Measurements from ENCODE around the gene LRP2. TPM values are rescaled to one million over a fixed set of nuclear protein-coding genes. Genes with fewer than 3 reads are reported as not detected.

LRP2 gene
- polyA plus RNA-seq, 2 of the 4 experiments (the other 2 are of a cell fraction), result 0.04 TPM; not detected in 1

DNA sequence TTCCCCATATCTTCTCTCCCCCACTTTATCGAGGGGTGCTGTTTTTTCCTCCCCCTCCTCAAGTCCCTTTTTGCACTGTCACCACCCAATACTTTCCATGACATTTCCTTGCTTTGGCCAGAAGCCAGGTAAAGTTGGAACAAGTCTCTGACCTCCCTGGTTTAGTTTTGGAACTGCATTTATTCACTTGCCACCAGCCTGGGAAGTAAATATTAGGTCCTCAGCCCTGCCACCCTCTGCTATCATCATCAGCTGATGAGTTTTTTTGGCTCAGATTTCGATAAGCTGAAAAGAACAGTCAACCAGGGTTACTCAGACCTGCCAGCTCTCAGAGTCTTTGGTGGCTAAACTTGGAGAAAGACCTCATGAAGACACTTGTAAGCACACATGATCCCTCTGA lies 246.0 kb downstream of the LRP2 start:
- ChIA-PET CTCF (interaction anchor here (1.6 to 4.7 kb wide), 3 partner anchors 16 to 106 kb away, joined by 5 to 15 read pairs (median 7); no protein-coding TSS in a partner anchor), POLR2A (no interaction called here)
- ATAC-seq, result no peak
- DNase-seq (ENCODE audit: low read depth in 1 of 2, low spot score in 1 of 2), result no peak
- Histone ChIP-seq H3K4me2 (no peak overlapping the region), H3K4me3 (no peak overlapping the region), H3K9me3 (no peaks in the 10 kb centered on the region), H3K27ac (no peak overlapping the region), H3K4me1 (no peaks in the 10 kb centered on the region)
- FAIRE-seq, result no peak
- WGBS (ENCODE audit: missing lambda C conversion rate), result 0% methylated on average over 2 of the region's 2 CpGs
- no peak for TF ChIP-seq EP300 (IDR thresholded peaks at IDR 0.05)
- no peak for TF ChIP-seq FOXS1 (CRISPR knock-in tag; IDR thresholded peaks at IDR 0.05)
- no peak for TF ChIP-seq ZNF302 (CRISPR knock-in tag; IDR thresholded peaks at IDR 0.05)
- TF ChIP-seq, protein P1, sequence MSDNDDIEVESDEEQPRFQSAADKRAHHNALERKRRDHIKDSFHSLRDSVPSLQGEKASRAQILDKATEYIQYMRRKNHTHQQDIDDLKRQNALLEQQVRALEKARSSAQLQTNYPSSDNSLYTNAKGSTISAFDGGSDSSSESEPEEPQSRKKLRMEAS (IDR thresholded peaks at IDR 0.05), result no peak

DNA sequence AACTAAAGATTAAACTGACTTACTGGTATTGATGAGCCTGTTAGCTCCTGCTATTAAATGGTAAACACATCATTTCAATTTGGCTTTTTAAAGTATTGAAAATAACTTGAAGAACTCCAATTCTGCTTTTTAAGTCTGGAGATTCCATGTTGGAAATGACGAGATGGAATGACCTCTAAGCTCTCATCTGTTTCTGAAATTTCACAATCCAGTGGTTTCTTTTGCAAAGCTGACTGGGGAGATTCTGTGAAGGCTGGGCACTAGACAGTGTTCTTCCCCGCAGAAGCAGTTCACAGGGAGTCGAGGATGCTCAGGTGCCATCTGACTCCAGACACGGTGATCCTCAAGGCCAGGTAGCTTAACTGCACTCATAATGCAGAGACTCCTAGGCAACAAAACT lies 248.3 kb downstream of the LRP2 start:
- WGBS (ENCODE audit: missing lambda C conversion rate), result 50% methylated on average over 4 of the region's 4 CpGs
- ChIA-PET POLR2A (no interaction called here), CTCF (interaction anchor here (1.3 to 1.9 kb wide), 3 partner anchors 18 to 153 kb away, joined by 4 to 5 read pairs (median 4); no protein-coding TSS in a partner anchor)
- Histone ChIP-seq H3K4me2 (no peak overlapping the region), H3K4me3 (no peak overlapping the region), H3K4me1 (no peaks in the 10 kb centered on the region), H3K27ac (no peak overlapping the region), H3K9me3 (no peaks in the 10 kb centered on the region)
- ATAC-seq (no peak), FAIRE-seq (no peak), DNase-seq (ENCODE audit: low read depth in 1 of 2, low spot score in 1 of 2) (no peak)
- TF ChIP-seq, protein P2, sequence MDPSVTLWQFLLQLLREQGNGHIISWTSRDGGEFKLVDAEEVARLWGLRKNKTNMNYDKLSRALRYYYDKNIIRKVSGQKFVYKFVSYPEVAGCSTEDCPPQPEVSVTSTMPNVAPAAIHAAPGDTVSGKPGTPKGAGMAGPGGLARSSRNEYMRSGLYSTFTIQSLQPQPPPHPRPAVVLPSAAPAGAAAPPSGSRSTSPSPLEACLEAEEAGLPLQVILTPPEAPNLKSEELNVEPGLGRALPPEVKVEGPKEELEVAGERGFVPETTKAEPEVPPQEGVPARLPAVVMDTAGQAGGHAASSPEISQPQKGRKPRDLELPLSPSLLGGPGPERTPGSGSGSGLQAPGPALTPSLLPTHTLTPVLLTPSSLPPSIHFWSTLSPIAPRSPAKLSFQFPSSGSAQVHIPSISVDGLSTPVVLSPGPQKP (IDR thresholded peaks at IDR 0.05; ENCODE audit: low read depth, low read length), result no peak
- TF ChIP-seq HOXB5 (CRISPR knock-in tag; IDR thresholded peaks at IDR 0.05), result no peak
- TF ChIP-seq ZC3H11A (IDR thresholded peaks at IDR 0.05), result no peak
- TF ChIP-seq SREBF2 (IDR thresholded peaks at IDR 0.05), result no peak
- TF ChIP-seq, protein P3, sequence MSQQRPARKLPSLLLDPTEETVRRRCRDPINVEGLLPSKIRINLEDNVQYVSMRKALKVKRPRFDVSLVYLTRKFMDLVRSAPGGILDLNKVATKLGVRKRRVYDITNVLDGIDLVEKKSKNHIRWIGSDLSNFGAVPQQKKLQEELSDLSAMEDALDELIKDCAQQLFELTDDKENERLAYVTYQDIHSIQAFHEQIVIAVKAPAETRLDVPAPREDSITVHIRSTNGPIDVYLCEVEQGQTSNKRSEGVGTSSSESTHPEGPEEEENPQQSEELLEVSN (IDR thresholded peaks at IDR 0.05; ENCODE audit: borderline replicate concordance, low read depth), result no peak
- TF ChIP-seq, protein P4, sequence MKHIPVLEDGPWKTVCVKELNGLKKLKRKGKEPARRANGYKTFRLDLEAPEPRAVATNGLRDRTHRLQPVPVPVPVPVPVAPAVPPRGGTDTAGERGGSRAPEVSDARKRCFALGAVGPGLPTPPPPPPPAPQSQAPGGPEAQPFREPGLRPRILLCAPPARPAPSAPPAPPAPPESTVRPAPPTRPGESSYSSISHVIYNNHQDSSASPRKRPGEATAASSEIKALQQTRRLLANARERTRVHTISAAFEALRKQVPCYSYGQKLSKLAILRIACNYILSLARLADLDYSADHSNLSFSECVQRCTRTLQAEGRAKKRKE (CRISPR knock-in tag; IDR thresholded peaks at IDR 0.05; ENCODE audit: low read depth), result no peak
- no peak for TF ChIP-seq FOSB (CRISPR knock-in tag; IDR thresholded peaks at IDR 0.05)
- no peak for TF ChIP-seq JUNB (IDR thresholded peaks at IDR 0.05)
- no peak for TF ChIP-seq ZFP36 (IDR thresholded peaks at IDR 0.05; ENCODE audit: borderline replicate concordance, partially characterized antibody)
- TF ChIP-seq RFX5 (IDR thresholded peaks at IDR 0.05), result no peak
- no peak for TF ChIP-seq CHD2 (IDR thresholded peaks at IDR 0.05; ENCODE audit: low read length, partially characterized antibody)
- no peak for TF ChIP-seq NPAS2 (CRISPR knock-in tag; IDR thresholded peaks at IDR 0.05; ENCODE audit: borderline replicate concordance)
- no peak for TF ChIP-seq KDM1A (IDR thresholded peaks at IDR 0.05; ENCODE audit: low read depth)
- no peak for TF ChIP-seq POLR2AphosphoS2 (conservative IDR thresholded peaks at IDR 0.05; ENCODE audit: low read length)
- TF ChIP-seq, protein P5, sequence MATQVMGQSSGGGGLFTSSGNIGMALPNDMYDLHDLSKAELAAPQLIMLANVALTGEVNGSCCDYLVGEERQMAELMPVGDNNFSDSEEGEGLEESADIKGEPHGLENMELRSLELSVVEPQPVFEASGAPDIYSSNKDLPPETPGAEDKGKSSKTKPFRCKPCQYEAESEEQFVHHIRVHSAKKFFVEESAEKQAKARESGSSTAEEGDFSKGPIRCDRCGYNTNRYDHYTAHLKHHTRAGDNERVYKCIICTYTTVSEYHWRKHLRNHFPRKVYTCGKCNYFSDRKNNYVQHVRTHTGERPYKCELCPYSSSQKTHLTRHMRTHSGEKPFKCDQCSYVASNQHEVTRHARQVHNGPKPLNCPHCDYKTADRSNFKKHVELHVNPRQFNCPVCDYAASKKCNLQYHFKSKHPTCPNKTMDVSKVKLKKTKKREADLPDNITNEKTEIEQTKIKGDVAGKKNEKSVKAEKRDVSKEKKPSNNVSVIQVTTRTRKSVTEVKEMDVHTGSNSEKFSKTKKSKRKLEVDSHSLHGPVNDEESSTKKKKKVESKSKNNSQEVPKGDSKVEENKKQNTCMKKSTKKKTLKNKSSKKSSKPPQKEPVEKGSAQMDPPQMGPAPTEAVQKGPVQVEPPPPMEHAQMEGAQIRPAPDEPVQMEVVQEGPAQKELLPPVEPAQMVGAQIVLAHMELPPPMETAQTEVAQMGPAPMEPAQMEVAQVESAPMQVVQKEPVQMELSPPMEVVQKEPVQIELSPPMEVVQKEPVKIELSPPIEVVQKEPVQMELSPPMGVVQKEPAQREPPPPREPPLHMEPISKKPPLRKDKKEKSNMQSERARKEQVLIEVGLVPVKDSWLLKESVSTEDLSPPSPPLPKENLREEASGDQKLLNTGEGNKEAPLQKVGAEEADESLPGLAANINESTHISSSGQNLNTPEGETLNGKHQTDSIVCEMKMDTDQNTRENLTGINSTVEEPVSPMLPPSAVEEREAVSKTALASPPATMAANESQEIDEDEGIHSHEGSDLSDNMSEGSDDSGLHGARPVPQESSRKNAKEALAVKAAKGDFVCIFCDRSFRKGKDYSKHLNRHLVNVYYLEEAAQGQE (IDR thresholded peaks at IDR 0.05), result no peak
- no peak for TF ChIP-seq CBX8 (IDR thresholded peaks at IDR 0.05)
